ENCODE data around the gene CDH13.

CDH13 gene

GRCh38 chr16:83602761-83603722 is 976.3 kb downstream of the CDH13 start:
- DNase-seq: no peak

- DNase-seq: no peak
Measured at GRCh38 chr16:83603723-83604570, 977.2 kb downstream of the CDH13 start.

GRCh38 chr16:83606486-83607030 is 979.8 kb downstream of the CDH13 start:
- no peak for DNase-seq

- DNase-seq: no peak
Measured at GRCh38 chr16:83609178-83609577, 982.4 kb downstream of the CDH13 start.

- no peak for DNase-seq
Measured at GRCh38 chr16:83615141-83615952, 988.6 kb downstream of the CDH13 start.

GRCh38 chr16:83615953-83616350 is 989.2 kb downstream of the CDH13 start:
- DNase-seq: no peak

GRCh38 chr16:83619381-83620150 is 992.8 kb downstream of the CDH13 start:
- no peak for DNase-seq

- no peak for DNase-seq
Measured at GRCh38 chr16:83622010-83622409, 995.2 kb downstream of the CDH13 start.

GRCh38 chr16:83623091-83623730 is 996.4 kb downstream of the CDH13 start:
- no peak for DNase-seq

GRCh38 chr16:83623892-83624291 is 997.1 kb downstream of the CDH13 start:
- DNase-seq: no peak

- no peak for DNase-seq
Measured at GRCh38 chr16:83624429-83625120, 997.8 kb downstream of the CDH13 start.

- DNase-seq: no peak
Measured at GRCh38 chr16:83626204-83626603, 999.4 kb downstream of the CDH13 start.

- no peak for DNase-seq
Measured at GRCh38 chr16:83626676-83627075, 999.9 kb downstream of the CDH13 start.

- no peak for DNase-seq
Measured at GRCh38 chr16:83627996-83628395, 1001.2 kb downstream of the CDH13 start.

GRCh38 chr16:83629426-83629825 is 1002.7 kb downstream of the CDH13 start:
- DNase-seq: no peak

GRCh38 chr16:83629836-83630235 is 1003.1 kb downstream of the CDH13 start:
- DNase-seq: no peak

GRCh38 chr16:83630979-83631378 is 1004.2 kb downstream of the CDH13 start:
- no peak for DNase-seq

GRCh38 chr16:83633286-83633685 is 1006.5 kb downstream of the CDH13 start:
- DNase-seq: no peak

- no peak for DNase-seq
Measured at GRCh38 chr16:83648347-83648746, 1021.6 kb downstream of the CDH13 start.

GRCh38 chr16:83651871-83652270 is 1025.1 kb downstream of the CDH13 start:
- no peak for DNase-seq

GRCh38 chr16:83652943-83653342 is 1026.2 kb downstream of the CDH13 start:
- DNase-seq: no peak
